GM19351 (cell line): Measurements from ENCODE around the gene LZTS2.
"Not testable (repeated sequence)": the region's sequence is repeated elsewhere in the genome, so short reads cannot be mapped to it uniquely, and the experiment has no call there.

ENCODE experiments used
- ATAC-seq: cut with Tn5 transposase; IDR thresholded peaks from one replicate; pipeline ENCODE4 v1.9.1; 2021; ENCODE audit warnings: mild to moderate bottlenecking, moderate library complexity; ENCODE audit not compliant: unreplicated experiment

LZTS2 gene

GRCh38 chr10:101031128-101031795 lies 31.7 kb downstream of the LZTS2 start, which contains the start of the genes PDZD7 and SFXN3:
PDZD7 (minus strand) TSS chr10:101031129; CDS start chr10:101030219, 910 bp downstream.
SFXN3 (plus strand) TSS chr10:101031234; CDS start chr10:101034695, 3,461 bp downstream.
- peak; percentile 94 for ATAC-seq

- ATAC-seq, result no peak
These were observed 32.4 kb downstream of the LZTS2 start for GRCh38 chr10:101031796-101032636.

- no peak for ATAC-seq
These were observed 33.1 kb downstream of the LZTS2 start for GRCh38 chr10:101032637-101033224.

GRCh38 chr10:101033276-101033675 lies 33.7 kb downstream of the LZTS2 start:
- ATAC-seq, result no peak

GRCh38 chr10:101034404-101034803 lies 34.8 kb downstream of the LZTS2 start:
- not testable (repeated sequence) for ATAC-seq

- no peak for ATAC-seq
These were observed 35.7 kb downstream of the LZTS2 start for GRCh38 chr10:101035314-101035713.

GRCh38 chr10:101035916-101036702 lies 36.5 kb downstream of the LZTS2 start:
- ATAC-seq, result no peak

GRCh38 chr10:101036726-101037125 lies 37.1 kb downstream of the LZTS2 start:
- ATAC-seq, result no peak

GRCh38 chr10:101038484-101038883 lies 38.9 kb downstream of the LZTS2 start:
- no peak for ATAC-seq

GRCh38 chr10:101040061-101040460 lies 40.5 kb downstream of the LZTS2 start:
- ATAC-seq, result no peak

- ATAC-seq, result no peak
These were observed 41.2 kb downstream of the LZTS2 start for GRCh38 chr10:101040851-101041250.

- peak; percentile 64 for ATAC-seq
These were observed 41.7 kb downstream of the LZTS2 start for GRCh38 chr10:101041252-101041761.

- no peak for ATAC-seq
These were observed 42.5 kb downstream of the LZTS2 start for GRCh38 chr10:101042118-101042517.

GRCh38 chr10:101042667-101043362 lies 43.2 kb downstream of the LZTS2 start:
- ATAC-seq, result peak; percentile 97

- no peak for ATAC-seq
These were observed 43.7 kb downstream of the LZTS2 start for GRCh38 chr10:101043363-101043707.

- no peak for ATAC-seq
These were observed 44.5 kb downstream of the LZTS2 start for GRCh38 chr10:101044117-101044516.

- ATAC-seq, result no peak
These were observed 47.0 kb downstream of the LZTS2 start for GRCh38 chr10:101046332-101047238.

- no peak for ATAC-seq
These were observed 47.7 kb downstream of the LZTS2 start for GRCh38 chr10:101047268-101047667.
